ENCODE results near the gene GLCE.
"Not testable (repeated sequence)": the region's sequence is repeated elsewhere in the genome, so short reads cannot be mapped to it uniquely, and the experiment has no call there.

The GLCE gene

GRCh38 chr15:69135499-69135898 lies 24.9 kb upstream of the GLCE start:
- no peak for DNase-seq (ENCODE audit: low spot score)

- no peak for DNase-seq (ENCODE audit: low spot score)
Measured at GRCh38 chr15:69138963-69139362, 21.5 kb upstream of the GLCE start.

GRCh38 chr15:69140306-69140705 lies 20.1 kb upstream of the GLCE start:
- no peak for DNase-seq (ENCODE audit: low spot score)

GRCh38 chr15:69141286-69141701 lies 19.1 kb upstream of the GLCE start:
- peak; percentile 35 for DNase-seq (ENCODE audit: low spot score)

- peak; percentile 31 for DNase-seq (ENCODE audit: low spot score)
Measured at GRCh38 chr15:69141833-69142232, 18.6 kb upstream of the GLCE start.

- DNase-seq (ENCODE audit: low spot score) = no peak
Measured at GRCh38 chr15:69143756-69144436, 16.5 kb upstream of the GLCE start.

- DNase-seq (ENCODE audit: low spot score) = no peak
Measured at GRCh38 chr15:69144530-69144929, 15.9 kb upstream of the GLCE start.

GRCh38 chr15:69145149-69145693 lies 15.2 kb upstream of the GLCE start:
- DNase-seq (ENCODE audit: low spot score) = no peak

GRCh38 chr15:69145694-69146492 lies 14.5 kb upstream of the GLCE start:
- DNase-seq (ENCODE audit: low spot score) = peak; percentile 18

- DNase-seq (ENCODE audit: low spot score) = no peak
Measured at GRCh38 chr15:69146724-69147435, 13.6 kb upstream of the GLCE start.

- DNase-seq (ENCODE audit: low spot score) = no peak
Measured at GRCh38 chr15:69148465-69148864, 12.0 kb upstream of the GLCE start.

GRCh38 chr15:69149163-69149562 lies 11.3 kb upstream of the GLCE start:
- DNase-seq (ENCODE audit: low spot score) = no peak

- no peak for DNase-seq (ENCODE audit: low spot score)
Measured at GRCh38 chr15:69149803-69150202, 10.6 kb upstream of the GLCE start.

- no peak for DNase-seq (ENCODE audit: low spot score)
Measured at GRCh38 chr15:69150336-69150735, 10.1 kb upstream of the GLCE start.

GRCh38 chr15:69150841-69151240 lies 9.6 kb upstream of the GLCE start:
- no peak for DNase-seq (ENCODE audit: low spot score)

- no peak for DNase-seq (ENCODE audit: low spot score)
Measured at GRCh38 chr15:69153046-69153445, 7.4 kb upstream of the GLCE start.

- DNase-seq (ENCODE audit: low spot score) = not testable (repeated sequence)
Measured at GRCh38 chr15:69153587-69153986, 6.8 kb upstream of the GLCE start.

- DNase-seq (ENCODE audit: low spot score) = no peak
Measured at GRCh38 chr15:69154078-69154477, 6.4 kb upstream of the GLCE start.

GRCh38 chr15:69154684-69155083 lies 5.8 kb upstream of the GLCE start:
- DNase-seq (ENCODE audit: low spot score) = no peak

- no peak for DNase-seq (ENCODE audit: low spot score)
Measured at GRCh38 chr15:69156736-69157381, 3.6 kb upstream of the GLCE start.

- no peak for DNase-seq (ENCODE audit: low spot score)
Measured at GRCh38 chr15:69158201-69158842, 2.1 kb upstream of the GLCE start.

- no peak for DNase-seq (ENCODE audit: low spot score)
Measured at GRCh38 chr15:69158843-69159240, 1.6 kb upstream of the GLCE start.
